ENCODE data around the gene SOD2.

DNA sequence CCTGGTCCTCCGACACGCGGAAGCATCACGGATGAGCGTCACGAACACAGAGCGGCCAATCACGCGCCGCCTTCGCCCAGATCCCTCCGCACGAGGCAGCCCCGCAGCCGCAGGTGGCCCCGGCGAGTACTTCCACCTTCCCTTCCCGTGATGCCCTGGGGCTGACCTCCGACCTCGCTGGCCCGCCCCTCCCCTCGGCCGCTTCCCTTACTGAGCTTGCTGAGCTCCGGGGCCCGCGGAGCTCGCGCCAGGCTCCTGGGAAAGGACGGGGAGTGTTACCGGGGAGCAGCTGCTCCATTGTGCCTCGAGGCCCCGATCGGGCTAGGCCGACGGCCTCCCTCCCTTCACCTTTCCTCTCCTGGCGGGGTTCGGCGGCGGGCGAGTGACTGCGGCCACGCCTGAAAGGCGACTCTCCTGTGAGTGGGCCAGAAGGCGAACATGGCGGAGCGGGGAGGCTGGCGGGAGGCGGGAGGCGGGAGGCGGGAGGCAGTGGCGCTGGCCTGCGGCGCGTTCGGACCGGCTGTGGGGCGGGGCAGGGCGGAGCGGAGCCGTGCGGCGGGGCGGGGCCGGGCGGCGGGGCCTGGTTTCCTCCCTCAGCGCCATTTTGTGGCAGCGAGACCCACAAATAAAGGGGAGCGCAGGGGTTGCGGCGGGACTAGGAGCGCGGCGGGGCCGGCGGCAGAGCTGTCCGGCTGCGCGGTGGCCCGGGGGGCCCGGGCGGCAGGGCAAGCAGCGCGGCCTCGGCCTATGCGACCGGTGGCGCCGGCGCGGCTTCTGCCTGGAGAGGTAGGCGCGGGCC, 34.1 kb upstream of the SOD2 start, which contains the start of gene WTAP:
- TF ChIP-seq, protein P1, sequence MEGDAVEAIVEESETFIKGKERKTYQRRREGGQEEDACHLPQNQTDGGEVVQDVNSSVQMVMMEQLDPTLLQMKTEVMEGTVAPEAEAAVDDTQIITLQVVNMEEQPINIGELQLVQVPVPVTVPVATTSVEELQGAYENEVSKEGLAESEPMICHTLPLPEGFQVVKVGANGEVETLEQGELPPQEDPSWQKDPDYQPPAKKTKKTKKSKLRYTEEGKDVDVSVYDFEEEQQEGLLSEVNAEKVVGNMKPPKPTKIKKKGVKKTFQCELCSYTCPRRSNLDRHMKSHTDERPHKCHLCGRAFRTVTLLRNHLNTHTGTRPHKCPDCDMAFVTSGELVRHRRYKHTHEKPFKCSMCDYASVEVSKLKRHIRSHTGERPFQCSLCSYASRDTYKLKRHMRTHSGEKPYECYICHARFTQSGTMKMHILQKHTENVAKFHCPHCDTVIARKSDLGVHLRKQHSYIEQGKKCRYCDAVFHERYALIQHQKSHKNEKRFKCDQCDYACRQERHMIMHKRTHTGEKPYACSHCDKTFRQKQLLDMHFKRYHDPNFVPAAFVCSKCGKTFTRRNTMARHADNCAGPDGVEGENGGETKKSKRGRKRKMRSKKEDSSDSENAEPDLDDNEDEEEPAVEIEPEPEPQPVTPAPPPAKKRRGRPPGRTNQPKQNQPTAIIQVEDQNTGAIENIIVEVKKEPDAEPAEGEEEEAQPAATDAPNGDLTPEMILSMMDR (IDR thresholded peaks at IDR 0.05): no peak
- TF ChIP-seq POLR2A (IDR thresholded peaks at IDR 0.05): peak; percentile 83 to 86
